ENCODE data around the gene BPIFA2. TPM values are rescaled to one million over a fixed set of nuclear protein-coding genes. Genes with fewer than 3 reads are reported as not detected.

The BPIFA2 gene
- total RNA-seq, 1 donor from 2014 or later = not detected

DNA sequence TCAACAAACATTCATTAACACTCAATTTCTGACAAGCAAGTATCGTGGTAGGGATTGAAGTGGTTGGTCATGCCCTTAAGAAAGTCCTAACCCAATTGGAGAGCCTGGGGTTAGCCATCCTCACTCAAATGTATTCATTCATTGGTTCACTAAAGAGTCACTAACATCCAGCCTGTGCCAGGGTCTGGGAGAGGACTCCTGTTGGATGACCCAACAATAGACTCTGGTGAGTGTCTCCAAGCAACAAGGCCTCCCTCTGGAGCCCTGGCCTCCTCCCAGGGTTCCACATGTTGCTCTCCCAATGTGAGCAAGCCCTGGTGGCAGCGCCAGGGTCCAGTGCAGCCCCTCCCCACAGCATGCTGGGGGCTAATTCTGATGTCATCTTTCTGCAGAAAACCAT is 49.1 kb downstream of the BPIFA2 start, which contains the start of gene BPIFA3:
Gene BPIFA3 (plus strand): TSS at position 301 of the 400 bp plus-strand sequence. CDS start 185 bp downstream, outside the sequence.
- H3K4me1 ChIP-seq = no peaks in the 10 kb centered on the region
- H3K36me3 ChIP-seq = no peaks in the 10 kb centered on the region
- DNase-seq (ENCODE audit: extremely low spot score in 2 of 2) = no peak
- no peaks in the 10 kb centered on the region for H3K27me3 ChIP-seq
- intact Hi-C loops (cut with DNase I) = no loop called here
- TF ChIP-seq, protein P1, sequence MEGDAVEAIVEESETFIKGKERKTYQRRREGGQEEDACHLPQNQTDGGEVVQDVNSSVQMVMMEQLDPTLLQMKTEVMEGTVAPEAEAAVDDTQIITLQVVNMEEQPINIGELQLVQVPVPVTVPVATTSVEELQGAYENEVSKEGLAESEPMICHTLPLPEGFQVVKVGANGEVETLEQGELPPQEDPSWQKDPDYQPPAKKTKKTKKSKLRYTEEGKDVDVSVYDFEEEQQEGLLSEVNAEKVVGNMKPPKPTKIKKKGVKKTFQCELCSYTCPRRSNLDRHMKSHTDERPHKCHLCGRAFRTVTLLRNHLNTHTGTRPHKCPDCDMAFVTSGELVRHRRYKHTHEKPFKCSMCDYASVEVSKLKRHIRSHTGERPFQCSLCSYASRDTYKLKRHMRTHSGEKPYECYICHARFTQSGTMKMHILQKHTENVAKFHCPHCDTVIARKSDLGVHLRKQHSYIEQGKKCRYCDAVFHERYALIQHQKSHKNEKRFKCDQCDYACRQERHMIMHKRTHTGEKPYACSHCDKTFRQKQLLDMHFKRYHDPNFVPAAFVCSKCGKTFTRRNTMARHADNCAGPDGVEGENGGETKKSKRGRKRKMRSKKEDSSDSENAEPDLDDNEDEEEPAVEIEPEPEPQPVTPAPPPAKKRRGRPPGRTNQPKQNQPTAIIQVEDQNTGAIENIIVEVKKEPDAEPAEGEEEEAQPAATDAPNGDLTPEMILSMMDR (IDR thresholded peaks at IDR 0.05) = no peak
- TF ChIP-seq POLR2AphosphoS5 (IDR thresholded peaks at IDR 0.05; ENCODE audit: insufficient read depth in 1 of 2, low read depth in 1 of 2) (no peak), POLR2A (IDR thresholded peaks at IDR 0.05) (no peak)
- H3K9me3 ChIP-seq = no peaks in the 10 kb centered on the region
- no peak within 1 kb of the TSS for H3K27ac ChIP-seq
- H3K4me3 ChIP-seq = no peak within 1 kb of the TSS

DNA sequence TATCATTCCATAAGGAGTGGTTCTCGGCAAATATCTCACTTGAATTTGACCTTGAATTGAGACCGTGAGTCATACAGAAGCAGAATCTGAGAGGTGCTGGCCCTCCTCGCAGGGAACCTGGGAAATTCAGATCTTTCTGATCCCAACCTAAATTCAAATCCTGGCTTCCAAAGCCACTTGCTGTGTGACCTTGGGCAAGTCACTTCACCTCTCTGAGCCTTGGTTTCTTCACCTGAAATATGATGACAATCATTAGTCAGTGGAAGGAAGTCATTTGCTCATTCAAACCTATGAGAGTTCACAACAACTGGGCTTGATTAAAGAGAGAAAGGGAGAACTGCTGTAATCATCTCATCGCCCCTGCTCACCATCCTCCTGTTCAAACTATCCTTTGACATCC is 56.4 kb downstream of the BPIFA2 start:
- H3K27ac ChIP-seq = no peak overlapping the region
- no peak for TF ChIP-seq POLR2A (IDR thresholded peaks at IDR 0.05)
- TF ChIP-seq POLR2AphosphoS5 (IDR thresholded peaks at IDR 0.05; ENCODE audit: insufficient read depth in 1 of 2, low read depth in 1 of 2) = no peak
- TF ChIP-seq, protein P1 (IDR thresholded peaks at IDR 0.05) = no peak
- no peak overlapping the region for H3K4me3 ChIP-seq
- no peaks in the 10 kb centered on the region for H3K9me3 ChIP-seq
- DNase-seq (ENCODE audit: extremely low spot score in 2 of 2) = no peak
- H3K27me3 ChIP-seq = no peaks in the 10 kb centered on the region
- H3K36me3 ChIP-seq = no peaks in the 10 kb centered on the region
- H3K4me1 ChIP-seq = no peaks in the 10 kb centered on the region
- intact Hi-C loops (cut with DNase I) = no loop called here

DNA sequence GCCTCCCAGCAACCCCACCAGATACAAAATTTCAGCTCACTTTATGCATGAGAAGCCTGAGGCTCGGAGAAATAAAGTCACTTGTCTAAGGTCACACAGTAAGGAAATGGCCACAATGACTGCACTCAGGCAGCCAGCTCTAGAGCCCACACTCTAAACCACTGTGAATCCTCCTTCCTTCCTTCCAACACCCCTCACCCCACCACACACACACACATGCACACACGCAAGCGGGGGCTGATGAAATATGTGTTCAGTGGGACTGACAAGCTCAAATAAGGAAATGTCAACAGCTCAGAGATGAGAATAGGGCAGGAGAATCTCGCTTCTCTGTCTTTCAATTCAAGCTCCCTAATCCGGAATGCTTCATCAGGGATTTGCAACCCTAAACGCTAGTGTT is 61.9 kb downstream of the BPIFA2 start:
- Histone ChIP-seq H3K4me1 (no peaks in the 10 kb centered on the region), H3K27ac (no peak overlapping the region), H3K27me3 (no peaks in the 10 kb centered on the region), H3K9me3 (no peaks in the 10 kb centered on the region), H3K36me3 (no peaks in the 10 kb centered on the region), H3K4me3 (no peak overlapping the region)
- intact Hi-C loops (cut with DNase I) = no loop called here
- TF ChIP-seq POLR2AphosphoS5 (IDR thresholded peaks at IDR 0.05; ENCODE audit: insufficient read depth in 1 of 2, low read depth in 1 of 2) (no peak), POLR2A (IDR thresholded peaks at IDR 0.05) (no peak)
- DNase-seq (ENCODE audit: extremely low spot score in 2 of 2) = no peak

Other genes with a start within 250 kb of the BPIFA2 start
- gene SUN5, start 163.7 kb upstream of the BPIFA2 start, total RNA-seq = not detected
- gene BPIFB2, start 160.5 kb upstream of the BPIFA2 start, total RNA-seq = not detected
- gene BPIFB6, start 136.5 kb upstream of the BPIFA2 start, total RNA-seq = not detected
- not detected for gene BPIFB3, start 114.3 kb upstream of the BPIFA2 start, total RNA-seq
- not detected for gene BPIFB4, start 88.5 kb upstream of the BPIFA2 start, total RNA-seq
- gene BPIFA3, start 49.2 kb downstream of the BPIFA2 start, total RNA-seq = not detected
- gene BPIFA1, start 67.8 kb downstream of the BPIFA2 start, total RNA-seq = not detected
- gene BPIFB1, start 115.1 kb downstream of the BPIFA2 start, total RNA-seq = not detected
- 15.0 TPM for gene CDK5RAP1, start 233.4 kb downstream of the BPIFA2 start, total RNA-seq